HG03025 (cell line): ENCODE measurements around the gene BLMH.

Experiments used
- ATAC-seq: cut with Tn5 transposase; IDR thresholded peaks from one replicate; pipeline ENCODE4 v1.9.1; 2021; ENCODE audit warnings: mild to moderate bottlenecking, moderate library complexity; ENCODE audit not compliant: unreplicated experiment, low FRiP score

The BLMH gene

GRCh38 chr17:30291543-30292285 lies at the start of gene BLMH:
TSS of gene BLMH (minus strand) at chr17:30291944. CDS start at chr17:30291819, 125 bp downstream.
- ATAC-seq, result peak; percentile 58

GRCh38 chr17:30340801-30341356 lies 49.1 kb upstream of the BLMH start:
- no peak for ATAC-seq

GRCh38 chr17:30339086-30339485 lies 47.3 kb upstream of the BLMH start:
- no peak for ATAC-seq

- no peak for ATAC-seq
Measured at GRCh38 chr17:30337393-30337999, 45.8 kb upstream of the BLMH start.

GRCh38 chr17:30336369-30337171 lies 44.8 kb upstream of the BLMH start:
- no peak for ATAC-seq

GRCh38 chr17:30334421-30334820 lies 42.7 kb upstream of the BLMH start:
- ATAC-seq, result no peak

GRCh38 chr17:30333503-30334360 lies 42.0 kb upstream of the BLMH start, which contains the start of gene TMIGD1:
TSS of gene TMIGD1 (minus strand) at chr17:30334057. CDS start at chr17:30332133, 1,924 bp downstream.
- no peak for ATAC-seq

GRCh38 chr17:30332057-30332542 lies 40.4 kb upstream of the BLMH start:
- ATAC-seq, result no peak

GRCh38 chr17:30326809-30327208 lies 35.1 kb upstream of the BLMH start:
- ATAC-seq, result no peak

- ATAC-seq, result no peak
Measured at GRCh38 chr17:30324723-30325122, 33.0 kb upstream of the BLMH start.

- ATAC-seq, result no peak
Measured at GRCh38 chr17:30323895-30324319, 32.2 kb upstream of the BLMH start.

GRCh38 chr17:30323262-30323894 lies 31.6 kb upstream of the BLMH start:
- no peak for ATAC-seq

GRCh38 chr17:30321314-30321713 lies 29.6 kb upstream of the BLMH start:
- no peak for ATAC-seq

GRCh38 chr17:30318155-30318554 lies 26.4 kb upstream of the BLMH start:
- ATAC-seq, result no peak

- no peak for ATAC-seq
Measured at GRCh38 chr17:30316736-30317135, 25.0 kb upstream of the BLMH start.

- ATAC-seq, result no peak
Measured at GRCh38 chr17:30315106-30315505, 23.4 kb upstream of the BLMH start.

- ATAC-seq, result no peak
Measured at GRCh38 chr17:30314474-30314873, 22.7 kb upstream of the BLMH start.

GRCh38 chr17:30312226-30312625 lies 20.5 kb upstream of the BLMH start:
- no peak for ATAC-seq

GRCh38 chr17:30310562-30310961 lies 18.8 kb upstream of the BLMH start:
- no peak for ATAC-seq
